HepG2 (cell line): ENCODE results near the gene RNF13. TPM values are rescaled to one million over a fixed set of nuclear protein-coding genes. Genes with fewer than 3 reads are reported as not detected.
A peak's percentile ranks its signal among the peaks of the same experiment; 100 is the strongest.

Experiments
- ATAC-seq: fragments of 200-7000 bp; cut with Tn5 transposase; 3 replicates; pipeline ENCODE4 v1.9.1; 2020; ENCODE audit warnings: mild to moderate bottlenecking, moderate library complexity
- BruUV-seq: library from RNA; stranded (reverse); fragments of 400-500 nt; replicated peaks from 2 replicates; lab custom pipeline; 2021; lab: Mats Ljungman, UMichigan
- CTCF ChIA-PET: fragments of 300-600 bp; formaldehyde crosslinking; extraction: SDS; loops from one replicate; lab custom pipeline; 2021; ENCODE audit warnings: low total read pairs, inconsistent platforms, low intra/inter-chr PET ratio; lab: Yijun Ruan, JAX
- POLR2A ChIA-PET: fragments of 350-600 bp; sonication (Branson Sonifier 250); formaldehyde crosslinking; loops from one replicate; lab custom pipeline; 2020; ENCODE audit warnings: antibody characterized with exemption, inconsistent platforms; lab: Yijun Ruan, JAX
- DNase-seq: peaks from one replicate; pipeline ENCODE4 v3.0.0-alpha.2; 2015; ENCODE audit warnings: low spot score
- FAIRE-seq: peaks from 3 replicates; lab custom pipeline; 2011; peaks lifted over from hg19 to GRCh38; lab: Jason Lieb, UNC
- H2AFZ ChIP-seq: one replicate; pipeline ENCODE4 v1.6.1; 2011; ENCODE audit warnings: low read length, inconsistent platforms
- H3K27ac ChIP-seq: fragments of 300-600 bp; 3 replicates; pipeline ENCODE4 v1.8.0; 2011; ENCODE audit warnings: mixed run types, mild to moderate bottlenecking, mixed read lengths, low read length, inconsistent platforms; ENCODE audit not compliant: insufficient read depth; ENCODE audit errors: extremely low read length
- H3K27me3 ChIP-seq, 2 experiments: fragments of 200-600 bp in 1 of 2; 2 replicates in 1 of 2; 3 replicates in 1 of 2; pipeline versions ENCODE4 v1.6.0 to v1.8.0; 2011; ENCODE audit warnings: low read length in 2 of 2, mild to moderate bottlenecking in 2 of 2, moderate library complexity in 2 of 2, inconsistent platforms in 1 of 2; ENCODE audit not compliant: insufficient read depth in 2 of 2, control insufficient read depth in 1 of 2
- H3K36me3 ChIP-seq, 2 experiments: fragments of 200-600 bp in 1 of 2; replicated peaks in 1 of 2; 2 replicates in 1 of 2; 3 replicates in 1 of 2; pipeline versions ENCODE4 v1.5.1 to v1.8.0; 2011; ENCODE audit warnings: low read length in 2 of 2, inconsistent platforms in 1 of 2; ENCODE audit not compliant: insufficient read depth in 2 of 2, control insufficient read depth in 1 of 2
- H3K4me1 ChIP-seq: 2 replicates; pipeline ENCODE4 v1.5.1; 2012; ENCODE audit warnings: low read length, inconsistent platforms; ENCODE audit not compliant: insufficient read depth
- H3K4me2 ChIP-seq: 2 replicates; pipeline ENCODE4 v1.6.0; 2011; ENCODE audit warnings: low read depth, low read length, inconsistent platforms
- H3K4me3 ChIP-seq, 3 experiments: fragments of 200-600 bp in 1 of 3; sonication (generic), shearing (Covaris generic) in 1 of 3; replicated peaks in 1 of 3; 2 replicates each; pipeline ENCODE4 v1.5.1; 2011 to 2016; ENCODE audit warnings: low read length in 3 of 3, inconsistent platforms in 2 of 3, low read depth in 2 of 3, mild to moderate bottlenecking in 2 of 3, control low read depth in 1 of 3, mixed read lengths in 1 of 3; ENCODE audit not compliant: insufficient read depth in 1 of 3
- H3K79me2 ChIP-seq: one replicate; pipeline ENCODE4 v1.6.1; 2011; ENCODE audit warnings: low read length, inconsistent platforms; ENCODE audit not compliant: insufficient read depth
- H3K9ac ChIP-seq: 2 replicates; pipeline ENCODE4 v1.6.0; 2011; ENCODE audit warnings: mild to moderate bottlenecking, low read depth, low read length, inconsistent platforms; ENCODE audit not compliant: insufficient read depth
- H3K9me3 ChIP-seq: 2 replicates; pipeline ENCODE4 v1.5.1; 2012; ENCODE audit warnings: mild to moderate bottlenecking, low read length
- H4K20me1 ChIP-seq: 2 replicates; pipeline ENCODE4 v1.6.0; 2011; ENCODE audit warnings: inconsistent platforms, mild to moderate bottlenecking, low read length, moderate library complexity; ENCODE audit not compliant: insufficient read depth
- CBX5 ChIP-seq: sonication (generic); formaldehyde crosslinking; IDR thresholded peaks from 2 replicates; pipeline ENCODE4 v1.4.0; 2020; ENCODE audit warnings: missing genetic modification reagents, borderline replicate concordance
- DR1 ChIP-seq: sonication (generic); formaldehyde crosslinking; IDR thresholded peaks from 2 replicates; pipeline ENCODE4 v1.8.0; 2021; ENCODE audit warnings: mild to moderate bottlenecking, missing genetic modification reagents, inconsistent platforms
- GATA4 ChIP-seq: sonication (generic); IDR thresholded peaks from 2 replicates; pipeline ENCODE4 v1.6.1; 2016; ENCODE audit warnings: antibody characterized with exemption, low read depth, borderline replicate concordance
- KLF16 ChIP-seq, 2 experiments: sonication (generic) in 1 of 2; formaldehyde crosslinking in 1 of 2; IDR thresholded peaks; 2 replicates each; pipeline versions ENCODE4 v1.6.1 to v1.8.0; 2016 to 2023; ENCODE audit warnings: missing genetic modification reagents in 2 of 2, missing compliant biosample characterization in 1 of 2
- MAFF ChIP-seq: IDR thresholded peaks from 2 replicates; pipeline ENCODE4 v1.6.1; 2011; ENCODE audit warnings: low read depth, low read length, improper control_type of control experiment
- MIER2 ChIP-seq: IDR thresholded peaks from 2 replicates; pipeline ENCODE4 v1.6.1; 2016; ENCODE audit warnings: missing biosample characterization, missing genetic modification reagents
- RXRA ChIP-seq: sonication (generic); formaldehyde crosslinking; IDR thresholded peaks from 2 replicates; pipeline ENCODE4 v1.5.1; 2020; ENCODE audit warnings: missing genetic modification reagents
- SETDB1 ChIP-seq: sonication (generic); formaldehyde crosslinking; IDR thresholded peaks from 2 replicates; pipeline ENCODE4 v1.5.1; 2020; ENCODE audit warnings: missing genetic modification reagents, mild to moderate bottlenecking, borderline replicate concordance
- THRA ChIP-seq: sonication (generic); formaldehyde crosslinking; IDR thresholded peaks from 2 replicates; pipeline ENCODE4 v1.4.0; 2020; ENCODE audit warnings: missing genetic modification reagents, borderline replicate concordance
- TRIM24 ChIP-seq: sonication (generic); formaldehyde crosslinking; IDR thresholded peaks from 2 replicates; pipeline ENCODE4 v1.8.0; 2022; ENCODE audit warnings: mild to moderate bottlenecking, missing genetic modification reagents
- ZNF276 ChIP-seq: sonication (generic); formaldehyde crosslinking; IDR thresholded peaks from 2 replicates; pipeline ENCODE4 v1.4.0; 2020; ENCODE audit warnings: mild to moderate bottlenecking, low read depth, missing genetic modification reagents
- ZNF740 ChIP-seq: sonication (generic); formaldehyde crosslinking; IDR thresholded peaks from 2 replicates; pipeline ENCODE4 v1.4.0; 2020; ENCODE audit warnings: missing genetic modification reagents
- ZNF781 ChIP-seq: sonication (generic); formaldehyde crosslinking; IDR thresholded peaks from 2 replicates; pipeline ENCODE4 v1.5.1; 2020; ENCODE audit warnings: borderline replicate concordance, mild to moderate bottlenecking, missing genetic modification reagents; ENCODE audit errors: not compliant biosample characterization
- ZSCAN21 ChIP-seq: sonication (generic); formaldehyde crosslinking; IDR thresholded peaks from 2 replicates; pipeline ENCODE4 v1.8.0; 2022; ENCODE audit warnings: mild to moderate bottlenecking, missing genetic modification reagents, moderate library complexity, borderline replicate concordance
- WGBS: methylation state at CpG from one replicate; pipeline ENCODE4 v1.1.6; 2017; ENCODE audit warnings: low lambda C conversion rate; 5-methylcytosine and 5-hydroxymethylcytosine counted together
- in situ Hi-C: cut with HindIII; loops from 2 replicates; pipeline ENCODE4 v1.10.0; 2017; ENCODE audit warnings: low pct_unique_long_range_greater_than_20kb; ENCODE audit not compliant: extremely low pct_ligation_motif_present
- intact Hi-C: fragments of 100-400 bp; cut with micrococcal nuclease; formaldehyde crosslinking; loops from one replicate; pipeline ENCODE4 v1.10.0; 2022; ENCODE audit not compliant: unreplicated experiment
- polyA plus RNA-seq, 8 experiments: library from polyadenylated mRNA; depleted of rRNA in 3 of 8; stranded (reverse) in 7 of 8; unstranded in 1 of 8; fragments of >200 nt; fragmentation: Illumina TruSeq in 4 of 8; extraction: Trizol in 4 of 8; gene quantifications; 2 replicates each; pipeline versions ENCODE4 v1.2.1 to v1.2.3, GENCODE V29; 2011 to 2016; ENCODE audit warnings: low read depth in 4 of 8, missing spikeins in 1 of 8, mixed read lengths in 1 of 8; ENCODE audit not compliant: insufficient read depth in 1 of 8
- total RNA-seq, 5 experiments: library from RNA; depleted of rRNA; stranded (reverse); fragments of >200 nt; fragmentation: Illumina TruSeq; extraction: Trizol; gene quantifications; 2 replicates each; pipeline ENCODE4 v1.2.3, GENCODE V29; 2016; ENCODE audit warnings: low read depth in 1 of 5

Gene RNF13
- total and polyA plus RNA-seq, 2 of the 13 experiments (the other 11 are each of a cell fraction or from before 2014, with no cell fraction given) = 39.8 to 46.0 TPM

DNA sequence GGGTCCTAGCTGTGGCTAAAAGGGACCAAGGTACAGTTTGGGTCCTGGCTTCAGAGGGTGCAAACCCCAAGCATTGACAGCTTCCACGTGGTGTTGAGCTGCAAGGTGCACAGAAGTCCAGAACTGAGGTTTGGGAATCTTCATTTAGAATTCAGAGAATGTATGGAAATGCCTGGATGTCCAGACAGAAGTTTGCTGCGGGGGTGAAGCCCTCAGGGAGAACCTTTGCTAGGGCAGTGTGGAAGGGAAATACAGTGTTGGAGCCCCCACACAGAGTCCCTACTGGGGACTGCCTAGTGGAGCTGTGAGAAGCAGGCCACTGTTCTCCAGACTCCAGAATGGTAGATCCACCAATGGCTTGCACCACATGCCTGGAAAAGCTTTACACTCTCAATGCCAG is 17.9 kb downstream of the RNF13 start:
- FAIRE-seq (no peak), ATAC-seq (no peak), DNase-seq (no peak)
- POLR2A ChIA-PET = no interaction called here
- no peaks in the 10 kb centered on the region; the same call in 1 of the 2 replicates for H4K20me1 ChIP-seq
- H3K27me3 ChIP-seq = no peaks in the 10 kb centered on the region
- in situ Hi-C loops = no loop called here
- intact Hi-C loops = no loop called here
- WGBS = 100% methylated on average over 2 of the region's 2 CpGs
- no TSS peak for BruUV-seq
- no peaks in the 10 kb centered on the region for H3K36me3 ChIP-seq
- peaks cover 46% of the 10 kb centered on the region for H3K79me2 ChIP-seq
- no peak overlapping the region for H3K27ac ChIP-seq
- CTCF ChIA-PET = no interaction called here
- no peaks in the 10 kb centered on the region for H3K4me1 ChIP-seq
- TF ChIP-seq ZNF740 (CRISPR knock-in tag) (no peak), ZNF781 (CRISPR knock-in tag) (no peak), ZNF276 (CRISPR knock-in tag) (no peak), TRIM24 (CRISPR knock-in tag) (no peak), ZSCAN21 (no peak), MIER2 (CRISPR knock-in tag) (no peak), THRA (CRISPR knock-in tag) (no peak), SETDB1 (CRISPR knock-in tag) (peak; percentile 88; the same call in 1 of the 2 replicates), GATA4 (no peak), KLF16 (CRISPR knock-in tag; IDR thresholded peaks at IDR 0.05) (no peak), MAFF (no peak), CBX5 (CRISPR knock-in tag) (0 out of 2 replicates have a peak, but pooled peaks have one; percentile 23), RXRA (CRISPR knock-in tag) (no peak), DR1 (no peak)
- H2AFZ ChIP-seq = no peak overlapping the region
- peaks cover 54% of the 10 kb centered on the region for H3K9me3 ChIP-seq
- no peak overlapping the region for H3K4me3 ChIP-seq
- H3K4me2 ChIP-seq = no peak overlapping the region
- H3K9ac ChIP-seq = no peak overlapping the region
